Kidney glomerular epithelial cell (primary cell): ENCODE results near the gene RPP25.
A peak's percentile ranks its signal among the peaks of the same experiment; 100 is the strongest.
"Not testable (repeated sequence)": the region's sequence is repeated elsewhere in the genome, so short reads cannot be mapped to it uniquely, and the experiment has no call there.

Experiments
- DNase-seq: peaks from one replicate; lab custom pipeline; 2025; lab: John Stamatoyannopoulos, UW

Gene RPP25

DNA sequence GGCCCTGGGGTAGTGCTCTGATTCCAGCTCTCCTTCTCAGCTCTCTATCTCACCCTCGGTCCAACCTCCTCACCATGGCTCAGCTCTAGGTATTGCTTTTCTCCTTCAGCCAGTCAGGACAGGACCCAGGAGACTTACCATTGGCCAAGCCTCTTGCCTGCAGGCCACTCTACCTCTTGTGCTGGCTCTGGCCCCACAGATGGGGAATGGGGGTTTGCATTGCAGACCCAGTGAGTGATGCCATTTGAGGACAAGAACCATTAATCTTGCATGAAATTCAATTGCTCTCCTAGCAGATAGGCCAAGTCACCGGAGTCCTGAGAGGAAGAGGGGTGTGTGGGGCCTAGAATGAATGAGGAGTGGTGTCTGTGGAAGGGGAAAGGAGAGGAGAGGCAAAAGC lies 6.1 kb upstream of the RPP25 start:
- DNase-seq, result no peak

DNA sequence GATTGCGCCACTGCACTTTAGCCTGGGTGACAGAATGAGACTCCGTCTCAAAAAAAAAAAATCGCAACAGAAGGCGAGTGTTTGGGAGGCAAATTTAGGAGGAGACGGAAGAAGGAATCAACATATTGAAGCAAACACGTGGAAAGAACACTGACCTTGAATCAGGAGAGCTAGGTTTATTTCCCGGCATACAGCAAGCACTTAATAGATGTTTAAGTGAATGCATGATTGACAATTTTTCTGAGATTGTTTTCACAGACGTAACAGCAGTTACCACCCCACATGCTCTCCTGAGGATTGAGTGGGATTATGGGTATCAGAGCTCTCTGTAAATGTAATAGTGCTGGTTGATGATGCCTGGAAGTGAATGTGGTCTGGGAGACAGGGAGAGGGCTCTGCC lies 5.6 kb upstream of the RPP25 start:
- DNase-seq, result no peak

DNA sequence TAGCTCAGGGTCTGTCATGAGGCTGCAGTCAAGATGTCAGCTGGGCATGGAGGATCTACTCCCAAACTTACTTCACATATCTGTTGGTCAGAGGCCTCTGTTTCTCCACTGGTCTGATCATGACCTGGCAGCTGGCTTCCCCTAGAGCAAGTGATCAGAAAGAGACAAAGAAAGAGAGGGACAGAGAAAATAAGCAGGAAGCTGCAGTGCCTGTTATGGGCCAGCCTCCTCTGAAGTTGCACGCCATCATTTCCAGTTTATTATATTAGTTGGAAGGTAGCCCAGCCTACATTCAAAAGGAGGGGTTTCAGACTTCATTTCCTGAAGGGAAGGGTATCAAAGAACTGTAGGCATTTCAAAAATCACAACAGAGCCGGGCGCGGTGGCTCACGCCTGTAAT lies 5.0 kb upstream of the RPP25 start:
- DNase-seq, result no peak

DNA sequence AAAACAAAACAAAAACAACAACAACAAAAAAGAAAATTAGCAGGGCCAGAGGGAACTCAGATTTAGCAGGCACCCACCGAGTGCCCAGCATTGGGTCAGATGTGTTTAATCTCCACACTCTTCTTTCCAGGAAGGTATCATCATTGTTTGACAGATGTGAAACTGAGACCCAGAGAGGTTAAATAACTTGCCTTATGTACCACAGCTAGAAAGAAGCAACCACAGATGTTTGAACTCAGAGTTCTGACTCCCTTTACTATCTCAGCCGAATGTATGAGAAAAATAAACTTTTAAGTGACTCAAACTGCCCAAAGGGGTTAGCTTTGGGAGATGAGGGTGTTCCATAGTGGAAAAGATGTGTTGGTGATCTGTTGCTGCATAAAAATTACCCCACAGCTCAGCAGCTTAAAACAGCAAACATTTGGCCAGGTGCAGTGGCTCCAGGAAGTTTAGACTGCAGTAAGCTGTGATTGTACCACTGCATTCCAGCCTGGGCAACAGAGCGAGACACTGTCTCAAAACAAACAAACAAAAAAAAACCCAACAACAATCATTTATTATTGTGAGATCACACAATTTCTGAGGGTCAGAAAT lies 4.5 kb upstream of the RPP25 start:
- DNase-seq, result no peak

DNA sequence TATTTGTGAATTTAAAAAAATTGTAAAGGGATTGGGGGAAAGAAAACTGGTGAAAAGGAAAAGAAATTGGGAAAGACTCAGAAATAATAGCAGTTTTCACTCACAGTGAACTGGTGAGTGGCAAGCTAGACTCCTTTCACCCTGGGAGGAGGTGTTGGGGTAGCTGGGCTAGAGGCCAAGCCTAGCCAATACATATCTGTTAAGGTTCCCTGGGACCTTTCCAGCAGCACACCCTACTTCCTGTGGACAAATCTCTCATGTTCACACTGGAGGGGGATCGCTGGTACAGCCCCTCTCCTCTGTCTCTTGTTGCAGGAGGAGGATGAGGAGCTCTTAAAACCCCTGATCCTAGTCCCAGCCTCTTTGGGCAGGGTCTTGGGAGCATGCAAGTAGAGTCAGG lies 3.7 kb upstream of the RPP25 start:
- no peak for DNase-seq

DNA sequence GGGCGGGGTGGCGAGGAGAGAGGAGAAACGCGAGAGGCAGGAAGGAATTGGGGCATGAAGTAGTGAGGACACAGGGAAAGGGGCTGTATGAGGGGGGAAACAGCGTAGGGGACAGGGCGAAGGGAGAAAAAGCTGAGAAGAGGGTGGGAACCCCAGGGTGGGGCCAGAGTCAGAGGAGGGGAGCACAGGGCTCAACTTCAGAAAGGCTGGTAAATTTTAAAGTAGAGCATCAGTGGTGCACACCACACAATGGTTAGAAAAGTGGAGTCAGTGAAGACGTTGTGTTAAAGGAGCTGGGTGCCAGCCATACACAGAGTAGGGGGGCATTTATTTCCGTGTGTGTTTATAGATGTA lies 3.0 kb upstream of the RPP25 start:
- no peak for DNase-seq

DNA sequence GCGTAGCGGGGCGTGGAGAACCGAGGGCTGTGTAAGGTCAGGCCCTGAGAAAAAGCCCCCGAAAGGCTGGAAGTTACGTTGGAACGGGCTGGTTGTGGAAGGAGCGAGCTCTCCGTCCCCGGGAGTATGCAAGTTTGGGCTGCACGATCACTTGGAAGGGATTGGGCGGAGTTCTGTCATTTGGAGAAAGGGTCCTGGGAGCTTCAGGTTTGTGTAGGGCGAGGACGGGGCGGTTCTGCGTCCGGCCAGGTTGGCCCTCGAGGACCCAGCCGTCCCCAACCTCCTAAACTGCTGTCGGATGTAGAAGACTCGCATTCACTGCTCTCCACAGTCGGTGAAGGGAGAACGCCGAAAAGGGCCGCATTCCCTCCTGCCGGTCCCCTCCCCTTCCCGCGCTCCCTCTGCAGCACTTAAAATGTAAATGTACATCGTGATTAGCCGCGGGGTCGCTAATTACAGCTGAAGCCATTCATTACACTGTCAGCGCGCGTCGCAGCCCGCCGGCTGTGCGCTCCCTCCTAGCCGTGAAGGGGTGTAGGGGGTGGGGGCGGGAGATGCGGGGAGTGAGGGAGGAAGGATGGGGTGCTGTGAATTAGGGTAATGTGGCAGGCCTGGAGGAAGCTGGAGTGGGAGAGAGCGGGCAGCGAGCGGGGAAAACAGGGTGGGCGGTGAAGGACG lies 2.5 kb upstream of the RPP25 start:
- no peak for DNase-seq

DNA sequence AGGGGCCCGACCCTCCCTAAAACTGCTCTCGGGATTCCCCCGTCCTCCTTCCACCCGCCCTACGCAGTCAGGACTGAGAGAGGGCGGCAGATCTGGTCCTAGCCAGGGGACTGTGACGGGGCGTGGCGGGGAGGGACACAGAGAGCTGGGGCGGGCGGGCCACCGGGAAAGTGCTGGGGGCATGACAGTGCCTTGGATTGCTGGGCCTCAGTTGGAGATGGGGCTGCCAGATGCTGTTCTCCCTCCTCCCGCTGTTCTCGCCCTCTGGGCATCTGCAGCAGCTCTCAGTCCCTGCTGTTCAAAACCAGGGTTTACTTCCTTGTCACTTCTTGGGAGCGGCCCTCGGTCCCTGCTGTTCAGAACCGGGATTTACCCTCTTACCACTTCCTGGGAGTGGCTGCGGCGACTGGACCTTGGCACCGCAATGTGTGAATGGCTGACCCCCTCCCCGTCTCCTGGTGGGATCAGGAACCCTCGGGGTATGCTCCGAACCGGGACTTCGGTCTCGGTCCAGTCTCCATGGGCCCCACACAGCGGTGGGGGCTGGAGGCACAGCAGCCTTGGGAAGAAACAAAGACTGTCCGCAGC lies 1.8 kb upstream of the RPP25 start:
- DNase-seq, result peak; percentile 1

DNA sequence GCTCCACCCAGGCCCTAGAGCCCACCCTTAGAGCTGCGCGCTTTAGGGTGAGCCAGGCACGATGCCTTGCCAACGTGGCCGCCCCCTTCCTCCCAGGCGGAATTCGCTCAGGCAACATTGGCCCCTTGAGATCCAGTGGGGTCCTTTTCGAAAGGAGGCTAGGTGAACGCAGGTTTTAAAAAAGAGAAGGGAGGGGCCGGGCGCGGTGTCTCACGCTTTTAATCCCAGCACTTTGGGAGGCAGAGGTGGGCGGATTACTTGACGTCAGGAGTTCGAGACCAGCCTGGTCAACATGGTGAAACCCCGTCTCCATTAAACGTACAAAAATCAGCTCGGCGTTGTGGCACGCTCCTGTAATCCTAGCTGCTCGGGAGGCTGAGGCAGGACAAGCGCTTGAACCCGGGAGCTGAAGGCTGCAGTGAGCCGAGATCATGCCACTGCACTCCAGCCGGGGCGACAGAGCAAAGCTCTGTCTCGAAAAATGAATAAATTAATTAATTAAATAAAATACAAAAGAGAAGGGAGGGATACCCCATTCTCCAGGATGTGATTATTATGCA lies 984 bp upstream of the RPP25 start:
- DNase-seq, result no peak

DNA sequence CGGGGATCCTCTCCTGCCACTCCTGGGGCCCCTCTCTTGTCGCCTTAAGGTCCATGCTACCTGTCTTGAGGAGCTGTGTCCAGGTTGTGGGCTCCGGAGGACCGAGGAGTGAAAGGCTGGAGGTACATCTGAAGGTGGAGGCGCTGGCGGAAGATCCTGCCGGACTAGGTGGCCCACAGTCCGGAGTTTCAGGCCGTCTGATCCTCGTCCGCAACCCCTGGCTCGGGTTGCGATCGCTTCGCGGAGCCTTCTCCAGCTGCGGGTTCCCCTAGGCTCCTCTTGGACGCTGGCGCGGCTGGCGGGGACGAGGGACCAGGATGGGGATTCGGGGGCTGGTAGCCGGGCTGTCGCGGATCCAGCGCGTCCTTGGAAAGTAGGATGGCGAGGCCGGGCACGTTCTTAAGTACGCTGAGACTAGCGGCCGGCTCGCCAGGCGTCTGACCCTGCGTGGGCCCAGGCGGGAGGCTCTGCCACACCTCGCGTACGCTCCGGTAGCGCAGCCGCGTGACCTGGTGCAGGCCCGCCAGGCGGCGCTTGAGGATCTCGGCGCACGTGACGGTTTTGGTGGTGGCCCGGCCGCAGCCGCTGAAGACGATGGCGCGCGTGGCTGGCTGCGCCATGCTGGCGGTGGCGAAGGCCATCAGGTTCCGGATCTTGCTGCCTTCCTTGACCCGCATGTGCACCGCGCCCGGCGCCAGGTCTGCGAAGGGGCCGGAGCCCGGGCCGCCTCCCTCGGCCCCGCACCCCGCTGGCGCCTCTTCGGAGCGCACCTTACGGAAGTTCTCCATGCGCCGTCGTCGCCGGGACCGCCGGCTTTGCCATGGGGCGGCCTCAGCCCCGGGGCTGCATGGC lies 550 bp downstream of the RPP25 start:
- DNase-seq, result no peak

DNA sequence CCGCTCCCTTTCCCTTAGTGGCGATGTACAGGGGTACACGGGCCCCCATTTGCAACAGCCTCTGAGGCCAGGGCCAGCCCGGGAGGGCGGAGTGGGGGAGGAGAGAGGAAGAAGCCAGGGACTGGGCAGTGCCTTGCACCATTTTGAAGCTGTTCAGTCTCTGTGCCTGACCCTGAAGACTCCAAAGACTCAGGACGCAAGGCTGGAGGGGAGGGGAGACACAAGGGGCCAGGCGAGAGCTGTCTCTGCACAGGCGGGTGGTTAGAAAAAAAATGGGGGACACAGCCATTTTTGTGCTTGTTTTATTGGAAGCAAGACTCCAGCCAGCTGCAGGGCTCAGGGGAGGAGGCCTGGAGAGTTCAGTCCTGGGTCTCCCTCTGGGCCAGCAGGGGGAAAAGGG lies 1.6 kb downstream of the RPP25 start:
- DNase-seq, result no peak

DNA sequence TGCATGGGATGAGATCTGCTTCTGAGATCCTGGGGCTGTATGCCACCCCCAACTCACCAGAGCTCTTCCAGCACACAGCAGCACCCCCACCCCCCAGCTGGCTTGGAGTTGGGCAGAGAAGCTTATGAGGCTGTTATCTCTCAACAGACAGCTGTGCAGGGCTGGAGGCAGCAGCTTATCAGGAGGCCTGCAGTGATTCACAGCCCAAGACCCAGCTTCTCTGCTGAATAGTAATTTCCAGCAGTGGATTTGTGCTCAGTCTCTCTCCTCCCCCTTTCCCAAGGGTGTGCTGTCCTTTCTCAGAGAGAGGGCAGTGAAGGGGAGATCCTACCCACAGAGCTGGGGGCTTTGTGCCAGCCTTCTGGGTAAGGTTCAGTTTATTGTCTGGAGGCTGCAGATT lies 2.1 kb downstream of the RPP25 start:
- peak; percentile 10 for DNase-seq

DNA sequence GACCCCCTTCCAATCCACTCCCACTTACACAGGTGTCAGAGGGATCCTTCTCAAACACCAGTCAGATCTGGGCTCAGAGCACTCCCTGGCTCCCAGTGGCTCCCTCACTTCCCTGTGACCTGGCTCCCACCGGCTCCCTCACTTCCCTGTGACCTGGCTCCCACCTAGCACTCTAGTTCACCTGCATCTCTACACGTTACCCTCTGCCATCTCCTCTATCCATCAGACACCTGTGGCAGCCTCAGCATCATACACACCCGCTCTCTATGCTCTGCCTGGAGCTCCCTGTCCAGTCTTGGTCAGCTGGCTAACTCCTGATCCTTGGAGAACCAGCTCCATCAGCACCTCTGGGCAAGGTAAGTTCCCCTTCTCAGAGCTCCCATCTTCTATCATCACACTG lies 5.6 kb downstream of the RPP25 start:
- no peak for DNase-seq

DNA sequence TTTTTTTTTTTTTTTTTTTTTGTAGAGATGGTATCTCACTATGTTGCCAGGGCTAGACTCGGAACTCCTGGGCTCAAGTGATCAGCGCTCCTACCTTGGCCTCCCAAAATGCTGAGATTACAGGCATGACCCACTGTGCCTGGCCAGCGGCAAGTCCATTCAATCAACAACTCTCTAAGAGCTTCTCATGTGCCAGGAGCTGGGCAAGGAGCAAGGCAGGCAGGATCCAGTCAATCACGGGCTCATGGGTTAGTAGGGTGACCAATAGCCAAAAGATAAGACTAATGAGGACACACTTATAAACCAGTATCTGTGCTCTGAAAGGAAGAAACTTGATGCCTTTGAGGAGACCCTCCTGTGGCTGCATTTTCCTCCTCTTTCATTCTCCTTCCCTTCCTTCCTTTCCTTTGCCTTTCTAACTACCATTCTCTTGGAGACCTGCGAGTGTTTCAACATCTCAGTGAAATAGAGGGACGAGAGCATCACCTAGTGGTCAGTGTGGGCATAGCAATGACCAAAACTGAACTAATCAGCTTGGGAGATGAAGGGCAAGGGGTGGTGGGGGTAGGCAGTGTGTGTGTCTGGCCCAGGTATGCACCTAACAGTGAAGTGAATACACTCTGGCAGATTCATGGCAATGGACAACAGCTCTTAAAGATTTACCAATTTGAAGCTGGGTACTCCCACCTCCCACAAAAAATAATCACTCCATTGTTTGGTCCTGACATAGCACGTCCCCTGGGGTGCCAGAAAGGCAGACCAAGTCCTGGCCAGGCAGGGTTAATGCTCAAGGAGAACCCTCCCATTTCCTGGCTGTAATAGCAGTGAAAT lies 6.3 kb downstream of the RPP25 start:
- peak; percentile 61 for DNase-seq

DNA sequence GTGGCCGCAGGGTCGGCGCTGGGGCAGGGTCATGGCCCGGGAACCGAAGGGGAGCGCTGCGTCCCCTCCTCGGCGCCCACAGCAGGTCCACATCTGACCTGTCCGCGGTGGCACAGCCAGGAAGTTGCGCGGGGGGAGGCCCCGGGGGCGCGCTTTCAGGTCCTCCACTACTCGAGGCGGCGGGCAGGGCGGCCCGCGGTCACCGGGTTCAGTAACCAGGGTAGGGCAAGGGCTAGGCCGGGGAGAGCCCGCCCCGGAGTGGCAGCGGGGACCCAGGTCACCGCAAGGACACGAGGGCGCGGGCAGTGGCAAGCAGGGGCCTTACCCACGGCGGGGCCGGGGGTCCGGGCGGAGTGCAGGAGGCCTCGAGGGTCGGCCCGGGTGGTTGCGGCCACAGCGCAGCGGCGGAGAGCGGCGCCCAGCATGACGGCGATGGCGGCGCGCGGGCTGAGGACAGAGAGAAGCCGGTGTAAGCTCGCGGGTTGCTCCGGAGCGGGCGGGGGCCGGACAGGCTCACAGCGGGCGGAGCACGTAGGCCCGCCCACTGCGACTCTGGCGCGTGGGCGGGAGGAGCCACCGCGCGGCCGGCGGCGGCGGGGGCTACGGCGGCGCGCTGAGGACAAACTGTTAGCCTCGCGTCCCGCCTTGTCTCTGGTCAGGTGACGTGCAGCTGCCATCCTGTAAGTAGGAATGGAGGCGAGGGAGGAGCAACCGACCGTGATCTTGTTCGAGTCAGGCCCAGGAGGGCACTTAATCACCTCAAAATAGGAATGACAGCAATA lies 18.8 kb downstream of the RPP25 start, which contains the start of gene COX5A:
TSS of gene COX5A (minus strand) at position 484 of the 782 bp plus-strand sequence. CDS start at position 425, 59 bp downstream.
- DNase-seq, result peak; percentile 89

DNA sequence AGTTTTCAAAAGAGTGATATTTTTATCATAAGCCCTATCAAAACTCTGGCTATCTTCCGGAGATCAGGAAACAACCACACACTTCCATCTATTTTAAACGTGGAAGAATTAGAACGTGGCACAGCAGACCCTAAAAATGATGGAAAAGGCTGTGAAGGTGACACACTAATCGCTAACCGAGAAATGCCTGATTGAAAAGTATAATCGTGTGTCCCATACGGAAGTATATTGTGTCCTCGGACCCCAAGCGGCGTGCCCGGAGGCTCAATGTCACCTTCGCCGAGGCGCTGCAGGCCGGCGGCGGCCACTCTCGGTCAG lies 19.3 kb downstream of the RPP25 start:
- DNase-seq, result peak; percentile 4

DNA sequence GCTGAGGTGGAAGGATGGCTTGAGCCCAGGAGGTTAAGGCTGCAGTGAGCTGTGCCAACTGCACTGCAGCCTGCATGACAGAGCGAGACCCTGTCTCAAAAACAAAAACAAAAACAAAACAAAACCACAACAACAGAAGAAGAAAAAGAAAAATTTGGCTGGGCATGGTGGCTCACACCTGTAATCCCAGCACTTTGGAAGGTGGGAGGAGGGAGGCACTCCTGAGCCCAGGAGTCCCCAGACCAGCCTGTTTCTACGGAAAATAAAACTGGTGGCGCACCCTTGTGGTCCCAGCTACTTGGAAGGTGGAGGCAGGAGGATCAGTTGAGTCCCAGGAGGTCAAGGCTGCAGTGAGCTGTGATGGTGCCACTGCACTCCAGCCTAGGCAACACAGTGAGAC lies 21.4 kb downstream of the RPP25 start:
- DNase-seq, result not testable (repeated sequence)

DNA sequence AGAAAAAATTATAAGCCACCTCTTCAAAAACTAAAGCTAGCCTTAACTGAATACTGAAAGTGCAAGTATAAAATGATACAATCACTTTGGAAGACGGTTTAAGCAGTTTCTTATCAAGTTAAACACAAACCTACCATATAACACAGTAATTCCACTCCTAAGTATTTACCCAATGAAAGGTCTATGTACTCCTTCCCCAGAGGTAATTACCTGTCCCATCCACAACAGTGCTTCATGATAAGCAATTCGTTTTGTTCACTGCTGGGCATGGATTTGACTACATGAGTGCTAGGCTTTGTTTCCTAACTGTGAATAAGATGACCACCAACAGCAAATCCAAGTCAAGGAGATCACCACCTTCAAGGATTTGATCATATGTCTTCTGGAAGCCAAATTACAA lies 23.0 kb downstream of the RPP25 start:
- no peak for DNase-seq

DNA sequence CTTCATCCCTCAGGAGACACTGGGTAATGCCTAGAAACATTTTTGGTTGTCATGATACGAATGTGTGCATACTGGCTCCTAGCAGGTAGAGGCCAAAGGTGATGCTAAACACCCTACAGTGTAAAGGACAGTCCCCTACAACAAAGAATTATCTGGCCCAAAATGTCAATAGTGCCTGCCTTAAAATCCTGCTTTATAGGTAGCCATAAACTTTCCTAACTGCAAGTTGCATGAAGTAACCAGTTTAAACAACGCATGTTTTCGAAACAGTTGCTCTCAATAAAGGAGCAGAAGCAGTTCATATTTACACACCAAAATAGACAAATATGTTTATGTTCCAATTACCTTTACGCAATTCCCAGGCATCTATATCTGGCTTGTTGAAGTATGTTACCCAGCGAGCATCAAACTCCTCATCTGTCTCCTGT lies 27.8 kb downstream of the RPP25 start:
- DNase-seq, result no peak

DNA sequence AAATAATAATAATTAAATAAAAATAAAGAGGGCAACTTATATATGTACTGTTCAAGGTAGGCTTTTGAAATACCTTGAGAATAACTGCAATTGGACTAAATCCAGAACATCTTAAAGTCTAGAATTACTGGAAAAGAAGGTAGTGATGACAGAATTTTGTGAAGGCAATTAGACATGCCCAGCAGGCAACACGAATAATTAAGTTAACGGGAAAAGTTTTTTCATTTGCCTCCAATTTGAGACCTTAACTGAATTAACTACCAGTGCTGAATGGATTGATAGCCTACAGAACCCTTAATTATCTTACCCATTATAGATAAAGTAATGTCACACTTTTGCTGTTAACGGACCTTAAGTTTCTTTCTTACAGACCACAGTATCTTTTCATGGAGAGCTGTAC lies 32.0 kb downstream of the RPP25 start:
- no peak for DNase-seq

DNA sequence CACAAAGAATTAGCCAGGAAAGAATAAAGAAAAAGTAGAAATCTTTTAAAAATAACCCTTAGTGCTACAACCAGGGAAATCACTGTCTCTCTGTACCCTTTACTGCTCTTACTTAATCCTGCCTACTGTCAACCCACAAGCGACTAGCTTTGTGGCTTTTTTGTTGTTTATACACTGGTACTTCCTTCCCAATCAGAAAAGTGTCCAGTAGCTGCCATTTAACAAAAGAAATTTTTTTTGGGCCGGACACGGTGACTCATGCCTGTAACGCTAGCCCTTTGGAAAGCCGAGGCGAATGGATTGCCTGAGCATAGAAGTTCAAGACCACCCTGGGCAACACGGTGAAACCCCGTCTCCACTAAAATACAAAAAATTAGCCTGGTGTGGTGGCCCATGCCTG lies 36.1 kb downstream of the RPP25 start:
- no peak for DNase-seq
